ENCODE measurements around the gene HERPUD1.

DNA sequence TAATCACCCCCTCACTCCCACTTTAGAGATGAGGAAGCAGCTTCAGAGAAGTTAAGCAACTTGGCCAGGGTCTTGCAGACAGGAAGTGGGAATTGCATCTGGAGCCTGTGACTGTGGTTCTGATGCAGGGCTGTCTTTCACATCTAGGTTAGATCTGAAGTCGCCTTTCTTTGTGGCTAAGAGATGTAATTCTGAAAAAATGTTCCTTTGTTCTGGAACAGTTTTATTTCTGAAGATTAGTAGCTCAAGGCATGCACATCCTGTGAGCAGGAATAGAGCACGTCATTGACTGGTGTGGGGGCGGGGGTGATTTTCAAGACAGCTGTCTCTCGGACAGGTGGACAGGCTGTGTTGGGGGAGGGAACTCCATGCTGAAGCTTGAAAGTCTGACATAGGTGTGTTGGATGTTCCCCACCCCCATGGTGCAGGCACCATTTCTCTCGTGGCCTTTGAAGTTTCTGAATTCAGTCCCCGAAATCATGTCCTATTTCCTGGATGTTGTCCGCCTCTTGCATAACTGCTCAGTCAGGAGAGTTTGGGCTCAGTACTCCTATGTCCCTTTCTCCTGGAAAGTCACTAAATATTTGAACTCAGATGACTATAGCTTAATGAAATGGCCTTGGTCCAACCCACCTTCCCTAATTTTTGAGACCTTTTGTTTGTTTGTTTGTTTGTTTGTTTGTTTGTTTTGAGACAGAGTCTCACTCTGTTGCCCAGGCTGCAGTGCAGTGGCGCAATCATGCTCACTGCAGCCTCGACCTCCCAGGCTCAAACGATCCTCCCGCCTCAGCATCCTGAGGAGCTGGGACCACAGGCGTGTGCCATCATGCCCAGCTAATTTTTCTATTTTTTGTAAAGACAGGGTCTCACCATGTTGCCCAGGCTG lies 21.0 kb upstream of the HERPUD1 start:
- TF ChIP-seq, protein P1, sequence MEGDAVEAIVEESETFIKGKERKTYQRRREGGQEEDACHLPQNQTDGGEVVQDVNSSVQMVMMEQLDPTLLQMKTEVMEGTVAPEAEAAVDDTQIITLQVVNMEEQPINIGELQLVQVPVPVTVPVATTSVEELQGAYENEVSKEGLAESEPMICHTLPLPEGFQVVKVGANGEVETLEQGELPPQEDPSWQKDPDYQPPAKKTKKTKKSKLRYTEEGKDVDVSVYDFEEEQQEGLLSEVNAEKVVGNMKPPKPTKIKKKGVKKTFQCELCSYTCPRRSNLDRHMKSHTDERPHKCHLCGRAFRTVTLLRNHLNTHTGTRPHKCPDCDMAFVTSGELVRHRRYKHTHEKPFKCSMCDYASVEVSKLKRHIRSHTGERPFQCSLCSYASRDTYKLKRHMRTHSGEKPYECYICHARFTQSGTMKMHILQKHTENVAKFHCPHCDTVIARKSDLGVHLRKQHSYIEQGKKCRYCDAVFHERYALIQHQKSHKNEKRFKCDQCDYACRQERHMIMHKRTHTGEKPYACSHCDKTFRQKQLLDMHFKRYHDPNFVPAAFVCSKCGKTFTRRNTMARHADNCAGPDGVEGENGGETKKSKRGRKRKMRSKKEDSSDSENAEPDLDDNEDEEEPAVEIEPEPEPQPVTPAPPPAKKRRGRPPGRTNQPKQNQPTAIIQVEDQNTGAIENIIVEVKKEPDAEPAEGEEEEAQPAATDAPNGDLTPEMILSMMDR (conservative IDR thresholded peaks at IDR 0.05): no peak
- no peak for TF ChIP-seq EZH2 (IDR thresholded peaks at IDR 0.05; ENCODE audit: low read depth)
